T-helper 17 cell (primary cell): ENCODE results near the gene KCTD7. TPM values are rescaled to one million over a fixed set of nuclear protein-coding genes. Genes with fewer than 3 reads are reported as not detected.
"Not testable (repeated sequence)": the region's sequence is repeated elsewhere in the genome, so short reads cannot be mapped to it uniquely, and the experiment has no call there.

Source experiments
- ATAC-seq: fragments of 150-1000 bp; cut with Tn5 transposase; 2 replicates; pipeline ENCODE4 v1.10.0; 2021; ENCODE audit warnings: mild to moderate bottlenecking, moderate library complexity
- DNase-seq, 3 donors: peaks; one replicate each; pipeline versions ENCODE4 v3.0.0 to v3.0.0-alpha.2; 2020 to 2021
- H3K9me3 ChIP-seq: one replicate; pipeline ENCODE4 v1.7.0; 2013; ENCODE audit warnings: low read length, mild to moderate bottlenecking; ENCODE audit not compliant: control insufficient read depth, poor library complexity, severe bottlenecking
- H3K27ac Mint-ChIP-seq: one replicate; pipeline ENCODE4 v1.8.0; 2022; ENCODE audit warnings: mild to moderate bottlenecking, moderate library complexity, mixed read lengths
- H3K27me3 Mint-ChIP-seq: one replicate; pipeline ENCODE4 v1.8.0; 2022; ENCODE audit warnings: mixed read lengths
- H3K36me3 Mint-ChIP-seq: one replicate; pipeline ENCODE4 v1.8.0; 2022; ENCODE audit warnings: low read depth, mixed read lengths
- H3K4me1 Mint-ChIP-seq: one replicate; pipeline ENCODE4 v1.8.0; 2022; ENCODE audit warnings: mild to moderate bottlenecking, mixed read lengths
- H3K4me3 Mint-ChIP-seq: one replicate; pipeline ENCODE4 v1.8.0; 2022; ENCODE audit warnings: mild to moderate bottlenecking, moderate library complexity, mixed read lengths
- total RNA-seq, 4 donors: library from RNA in 2 of 4; stranded (reverse) in 2 of 4; gene quantifications; one replicate each; pipeline ENCODE4 v1.2.3 and lab custom pipeline; 2022 to 2026

KCTD7 gene
- total RNA-seq, 2 donors from 2014 or later = 27.0 to 32.2 TPM

GRCh38 chr7:66683770-66684123 lies 55.1 kb downstream of the KCTD7 start:
- H3K4me3 Mint-ChIP-seq = no peak overlapping the region
- H3K4me1 Mint-ChIP-seq = peaks cover 20% of the 10 kb centered on the region
- peaks cover 2% of the 10 kb centered on the region for H3K36me3 Mint-ChIP-seq
- DNase-seq (no peak), ATAC-seq (no peak)
- no peaks in the 10 kb centered on the region for H3K27me3 Mint-ChIP-seq
- H3K9me3 ChIP-seq = no peaks in the 10 kb centered on the region
- H3K27ac Mint-ChIP-seq = no peak overlapping the region

DNA sequence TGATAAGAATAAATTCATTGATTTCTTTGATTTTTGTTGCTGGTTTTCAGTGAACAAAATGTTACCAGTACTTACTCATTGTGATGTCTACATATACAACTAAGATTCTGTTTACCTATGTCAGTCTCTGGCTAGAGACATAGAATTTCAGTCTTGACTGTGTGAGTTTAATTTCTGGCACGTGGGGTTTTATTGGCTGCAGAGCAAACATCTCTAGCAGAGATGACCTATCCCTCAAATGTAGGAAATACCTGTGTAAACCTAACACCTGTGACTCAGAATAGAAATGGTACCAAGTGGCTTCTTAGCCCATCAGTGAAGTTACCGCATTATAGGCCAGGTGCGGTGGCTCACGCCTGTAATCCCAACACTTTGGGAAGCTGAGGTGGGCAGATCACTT lies 57.0 kb downstream of the KCTD7 start:
- H3K4me3 Mint-ChIP-seq, H3K9me3 ChIP-seq, DNase-seq, H3K27me3 Mint-ChIP-seq, H3K36me3 Mint-ChIP-seq, H3K27ac Mint-ChIP-seq, ATAC-seq: not testable (repeated sequence)
- peaks cover 13% of the 10 kb centered on the region for H3K4me1 Mint-ChIP-seq

DNA sequence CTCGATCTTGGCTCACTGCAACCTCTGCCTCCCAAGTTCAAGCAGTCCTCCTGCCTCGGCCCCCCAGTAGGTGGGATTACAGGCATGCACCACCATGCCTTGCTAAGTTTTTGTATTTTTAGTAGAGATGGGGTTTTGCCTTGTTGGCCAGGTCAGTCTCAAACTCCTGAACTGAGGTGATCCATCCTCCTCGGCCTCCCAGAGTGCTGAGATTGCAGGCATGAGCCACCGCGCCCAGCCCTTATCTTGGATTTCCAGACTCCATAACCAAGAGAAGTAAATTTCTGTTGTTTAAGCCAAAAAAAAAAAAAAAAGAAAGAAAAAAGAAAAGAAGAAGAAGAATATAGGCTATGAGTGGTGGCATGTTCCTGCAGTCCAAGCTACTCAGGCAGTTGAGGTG lies 58.5 kb downstream of the KCTD7 start:
- no peak for ATAC-seq
- no peaks in the 10 kb centered on the region for H3K27me3 Mint-ChIP-seq
- H3K4me3 Mint-ChIP-seq = no peak overlapping the region
- no peak overlapping the region for H3K27ac Mint-ChIP-seq
- H3K9me3 ChIP-seq = no peaks in the 10 kb centered on the region
- H3K36me3 Mint-ChIP-seq = peaks cover 2% of the 10 kb centered on the region
- DNase-seq = no peak
- peaks cover 7% of the 10 kb centered on the region for H3K4me1 Mint-ChIP-seq

DNA sequence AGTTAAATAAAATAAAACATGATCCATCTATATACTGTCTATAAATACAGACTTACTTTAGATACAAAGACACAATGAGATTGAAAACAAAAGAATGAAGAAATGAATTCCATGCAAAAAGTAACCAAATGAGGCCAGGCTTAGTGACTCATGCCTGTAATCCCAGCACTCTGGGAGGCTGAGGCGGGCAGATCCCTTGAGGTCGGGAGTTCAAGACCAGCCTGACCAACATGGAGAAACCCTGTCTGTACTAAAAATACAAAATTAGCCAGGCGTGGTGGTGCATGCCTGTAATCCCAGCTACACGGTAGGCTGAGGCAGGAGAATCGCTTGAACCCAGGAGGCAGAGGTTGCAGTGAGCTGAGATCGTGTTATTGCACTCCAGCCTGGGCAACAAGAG lies 59.0 kb downstream of the KCTD7 start:
- H3K9me3 ChIP-seq, ATAC-seq, H3K27me3 Mint-ChIP-seq, H3K27ac Mint-ChIP-seq, H3K36me3 Mint-ChIP-seq, DNase-seq, H3K4me3 Mint-ChIP-seq, H3K4me1 Mint-ChIP-seq: not testable (repeated sequence)

GRCh38 chr7:66689081-66689480 lies 60.4 kb downstream of the KCTD7 start:
- peaks cover 2% of the 10 kb centered on the region for H3K36me3 Mint-ChIP-seq
- H3K27ac Mint-ChIP-seq = no peak overlapping the region
- no peaks in the 10 kb centered on the region for H3K9me3 ChIP-seq
- H3K27me3 Mint-ChIP-seq = no peaks in the 10 kb centered on the region
- no peak overlapping the region for H3K4me3 Mint-ChIP-seq
- H3K4me1 Mint-ChIP-seq = peaks cover 2% of the 10 kb centered on the region
- DNase-seq (no peak), ATAC-seq (no peak)

GRCh38 chr7:66693331-66693730 lies 64.7 kb downstream of the KCTD7 start:
- ATAC-seq (no peak), DNase-seq (no peak)
- Mint-ChIP-seq H3K36me3 (peaks cover 6% of the 10 kb centered on the region), H3K4me3 (no peak overlapping the region), H3K27ac (no peak overlapping the region), H3K4me1 (peaks cover 8% of the 10 kb centered on the region), H3K27me3 (no peaks in the 10 kb centered on the region)
- H3K9me3 ChIP-seq = no peaks in the 10 kb centered on the region

Other genes starting within 250 kb of the KCTD7 start
- gene RABGEF1, start 111.9 kb downstream of the KCTD7 start, total RNA-seq = 10 to 100 TPM; 24.4 to 28.3 TPM